ENCODE measurements around the gene ROR1.

Gene ROR1

GRCh38 chr1:63773815-63774616 is at the start of gene ROR1:
ROR1 (plus strand) TSS chr1:63774017.
- peak; percentile 73 for DNase-seq

GRCh38 chr1:63724375-63724899 is 49.4 kb upstream of the ROR1 start:
- DNase-seq: no peak

GRCh38 chr1:63728611-63729226 is 45.1 kb upstream of the ROR1 start:
- DNase-seq: no peak

- no peak for DNase-seq
Measured at GRCh38 chr1:63729227-63729620, 44.6 kb upstream of the ROR1 start.

GRCh38 chr1:63730211-63730610 is 43.6 kb upstream of the ROR1 start:
- no peak for DNase-seq

- no peak for DNase-seq
Measured at GRCh38 chr1:63731117-63732043, 42.4 kb upstream of the ROR1 start.

GRCh38 chr1:63732666-63733065 is 41.2 kb upstream of the ROR1 start:
- DNase-seq: no peak

- no peak for DNase-seq
Measured at GRCh38 chr1:63738772-63739171, 35.0 kb upstream of the ROR1 start.

- no peak for DNase-seq
Measured at GRCh38 chr1:63739452-63739851, 34.4 kb upstream of the ROR1 start.

GRCh38 chr1:63740432-63740831 is 33.4 kb upstream of the ROR1 start:
- DNase-seq: no peak

- DNase-seq: no peak
Measured at GRCh38 chr1:63742526-63742925, 31.3 kb upstream of the ROR1 start.

GRCh38 chr1:63743781-63744180 is 30.0 kb upstream of the ROR1 start:
- no peak for DNase-seq

GRCh38 chr1:63746129-63746864 is 27.5 kb upstream of the ROR1 start:
- DNase-seq: no peak

GRCh38 chr1:63747445-63747844 is 26.4 kb upstream of the ROR1 start:
- no peak for DNase-seq

GRCh38 chr1:63748046-63748580 is 25.7 kb upstream of the ROR1 start:
- no peak for DNase-seq

- DNase-seq: no peak
Measured at GRCh38 chr1:63748641-63749040, 25.2 kb upstream of the ROR1 start.

- DNase-seq: no peak
Measured at GRCh38 chr1:63750721-63751120, 23.1 kb upstream of the ROR1 start.

GRCh38 chr1:63752176-63752575 is 21.6 kb upstream of the ROR1 start:
- no peak for DNase-seq

- DNase-seq: no peak
Measured at GRCh38 chr1:63753591-63753990, 20.2 kb upstream of the ROR1 start.

GRCh38 chr1:63756839-63757238 is 17.0 kb upstream of the ROR1 start:
- no peak for DNase-seq

GRCh38 chr1:63757334-63757733 is 16.5 kb upstream of the ROR1 start:
- DNase-seq: no peak

- no peak for DNase-seq
Measured at GRCh38 chr1:63758791-63759190, 15.0 kb upstream of the ROR1 start.
